Neural crest cell (in vitro differentiated cells): Measurements from ENCODE around the gene TSTD2. TPM values are rescaled to one million over a fixed set of nuclear protein-coding genes. Genes with fewer than 3 reads are reported as not detected.
"Not testable (repeated sequence)": the region's sequence is repeated elsewhere in the genome, so short reads cannot be mapped to it uniquely, and the experiment has no call there.

Source experiments
- DNase-seq: peaks from one replicate; pipeline ENCODE4 v3.0.0; 2021; ENCODE audit warnings: low read depth, mixed read lengths, low spot score
- H3K27ac Mint-ChIP-seq: one replicate; pipeline ENCODE4 v1.8.0; 2021; ENCODE audit warnings: mild to moderate bottlenecking, mixed read lengths; ENCODE audit not compliant: unreplicated experiment
- H3K27me3 Mint-ChIP-seq: 2 replicates; pipeline ENCODE4 v1.8.0; 2021; ENCODE audit warnings: low read depth, mild to moderate bottlenecking, mixed read lengths
- H3K36me3 Mint-ChIP-seq: 2 replicates; pipeline ENCODE4 v1.8.0; 2021; ENCODE audit warnings: low read depth, mild to moderate bottlenecking, mixed read lengths
- H3K4me1 Mint-ChIP-seq: 2 replicates; pipeline ENCODE4 v1.8.0; 2021; ENCODE audit warnings: mixed read lengths
- H3K4me3 Mint-ChIP-seq: one replicate; pipeline ENCODE4 v1.8.0; 2021; ENCODE audit warnings: mild to moderate bottlenecking, mixed read lengths
- H3K9me3 Mint-ChIP-seq: 2 replicates; pipeline ENCODE4 v1.8.0; 2021; ENCODE audit warnings: mixed read lengths
- CTCF ChIP-seq: fragments of 200-600 bp; sonication (generic); conservative IDR thresholded peaks from 2 replicates; pipeline ENCODE4 v1.5.0; 2021; ENCODE audit warnings: antibody characterized with exemption, mild to moderate bottlenecking
- total RNA-seq: library from RNA; stranded (reverse); gene quantifications from 2 replicates; pipeline ENCODE4 v1.2.1, GENCODE V29; 2021

TSTD2 gene
- total RNA-seq, 1 donor from 2014 or later = 24.4 TPM

DNA sequence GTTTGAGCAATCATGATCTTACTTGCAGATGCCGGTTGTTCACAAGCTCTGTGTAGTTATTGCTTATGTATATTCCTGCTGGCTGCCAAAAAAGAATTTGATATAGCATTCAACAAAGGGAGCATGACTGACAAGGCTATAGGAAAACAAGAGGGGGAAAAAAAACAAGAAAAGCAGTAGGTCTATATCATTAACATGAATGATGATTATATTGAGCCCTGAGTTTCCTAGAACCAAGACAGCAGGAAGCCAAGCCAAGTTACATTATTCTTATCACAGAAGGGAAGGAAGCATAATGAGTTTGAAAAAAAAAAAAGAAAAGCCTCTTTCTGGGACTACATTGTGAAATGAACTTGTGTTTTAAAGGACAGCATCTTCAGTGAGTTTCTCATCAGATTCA, 41.0 kb downstream of the TSTD2 start:
- TF ChIP-seq CTCF = no peak
- no peak overlapping the region for H3K4me3 Mint-ChIP-seq

GRCh38 chr9:97591535-97591934, 41.6 kb downstream of the TSTD2 start:
- no peak overlapping the region for H3K27ac Mint-ChIP-seq
- H3K36me3 Mint-ChIP-seq = no peaks in the 10 kb centered on the region
- H3K27me3 Mint-ChIP-seq = peaks cover 4% of the 10 kb centered on the region
- H3K9me3 Mint-ChIP-seq = peaks cover 6% of the 10 kb centered on the region
- TF ChIP-seq CTCF = no peak
- H3K4me1 Mint-ChIP-seq = no peaks in the 10 kb centered on the region
- DNase-seq = no peak
- H3K4me3 Mint-ChIP-seq = no peak overlapping the region

More for the DNA sequence above, 41.0 kb downstream of the TSTD2 start:
- H3K27ac Mint-ChIP-seq = no peak overlapping the region
- H3K27me3 Mint-ChIP-seq = peaks cover 4% of the 10 kb centered on the region
- H3K4me1 Mint-ChIP-seq = no peaks in the 10 kb centered on the region
- no peak for DNase-seq
- H3K9me3 Mint-ChIP-seq = peaks cover 6% of the 10 kb centered on the region
- H3K36me3 Mint-ChIP-seq = no peaks in the 10 kb centered on the region

DNA sequence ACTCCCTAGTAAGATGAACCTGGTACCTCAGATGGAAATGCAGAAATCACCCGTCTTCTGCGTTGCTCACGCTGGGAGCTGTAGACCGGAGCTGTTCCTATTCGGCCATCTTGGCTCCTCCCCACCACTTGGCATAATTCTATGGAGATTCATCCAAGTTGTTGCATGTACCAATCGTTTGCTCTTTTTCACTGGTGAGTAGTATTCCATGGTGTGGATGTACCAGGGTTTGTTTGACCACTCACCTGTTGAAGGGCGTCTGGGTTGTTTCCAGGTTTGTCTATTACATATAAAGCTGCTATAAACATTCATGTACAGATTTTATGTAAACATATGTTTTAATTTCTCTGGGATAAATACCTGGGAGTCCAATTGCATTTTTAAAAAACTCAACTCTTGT, 46.3 kb downstream of the TSTD2 start:
- not testable (repeated sequence) for H3K4me1 Mint-ChIP-seq, H3K9me3 Mint-ChIP-seq, DNase-seq, H3K27me3 Mint-ChIP-seq, H3K36me3 Mint-ChIP-seq, H3K4me3 Mint-ChIP-seq, H3K27ac Mint-ChIP-seq

- H3K9me3 Mint-ChIP-seq, H3K4me3 Mint-ChIP-seq, H3K36me3 Mint-ChIP-seq, DNase-seq, H3K27me3 Mint-ChIP-seq, H3K4me1 Mint-ChIP-seq, H3K27ac Mint-ChIP-seq: not testable (repeated sequence)
Measured at GRCh38 chr9:97584778-97585177, 48.4 kb downstream of the TSTD2 start.

GRCh38 chr9:97581590-97581989, 51.6 kb downstream of the TSTD2 start:
- not testable (repeated sequence) for H3K4me3 Mint-ChIP-seq, H3K9me3 Mint-ChIP-seq, DNase-seq, H3K27me3 Mint-ChIP-seq, H3K4me1 Mint-ChIP-seq, H3K27ac Mint-ChIP-seq, H3K36me3 Mint-ChIP-seq

DNA sequence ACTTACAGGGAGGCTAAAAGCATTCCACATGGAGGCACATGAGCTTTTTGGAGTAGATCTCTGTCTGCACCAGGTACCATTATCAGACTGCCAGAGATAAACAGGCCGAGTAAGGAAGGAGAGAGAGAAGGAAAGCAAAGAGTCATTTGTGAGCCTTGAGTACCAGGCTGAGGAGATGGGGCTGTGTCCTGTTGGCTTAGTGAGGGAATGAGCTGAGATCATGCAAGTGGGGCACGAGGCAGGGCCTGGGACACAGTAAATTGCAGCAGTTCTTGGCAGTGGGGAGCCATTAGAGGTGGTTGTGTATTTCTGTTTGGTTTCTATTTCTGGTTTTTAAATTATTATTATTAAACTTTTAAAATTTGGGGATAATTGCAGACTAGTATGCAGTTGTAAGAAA, 53.3 kb downstream of the TSTD2 start:
- Mint-ChIP-seq H3K4me1 (no peaks in the 10 kb centered on the region), H3K27ac (no peak overlapping the region), H3K9me3 (no peaks in the 10 kb centered on the region), H3K27me3 (no peaks in the 10 kb centered on the region), H3K36me3 (no peaks in the 10 kb centered on the region), H3K4me3 (no peak overlapping the region)
- no peak for TF ChIP-seq CTCF
- DNase-seq = no peak

- Mint-ChIP-seq H3K4me1 (no peaks in the 10 kb centered on the region), H3K4me3 (no peak overlapping the region), H3K36me3 (no peaks in the 10 kb centered on the region), H3K27me3 (no peaks in the 10 kb centered on the region), H3K9me3 (no peaks in the 10 kb centered on the region), H3K27ac (no peak overlapping the region)
- no peak for DNase-seq
- no peak for TF ChIP-seq CTCF
Measured at GRCh38 chr9:97578846-97579245, 54.3 kb downstream of the TSTD2 start.
